H9 (cell line): ENCODE results near the gene PDRG1. TPM values are rescaled to one million over a fixed set of nuclear protein-coding genes. Genes with fewer than 3 reads are reported as not detected.

Source experiments
- DNase-seq: peaks from one replicate; pipeline ENCODE4 v3.0.0-alpha.2; 2017
- H2AFZ ChIP-seq: one replicate; pipeline ENCODE4 v1.6.1; 2013; ENCODE audit warnings: mild to moderate bottlenecking, low read length, control low read depth, moderate library complexity
- H2AK5ac ChIP-seq: 2 replicates; pipeline ENCODE4 v1.6.1; 2013; ENCODE audit warnings: low read length, control low read depth, mixed read lengths; ENCODE audit not compliant: insufficient read length
- H2BK120ac ChIP-seq: one replicate; pipeline ENCODE4 v1.6.1; 2013; ENCODE audit warnings: low read depth, mild to moderate bottlenecking, low read length, control low read depth, inconsistent platforms; ENCODE audit not compliant: poor library complexity, severe bottlenecking
- H2BK12ac ChIP-seq: 2 replicates; pipeline ENCODE4 v1.6.1; 2013; ENCODE audit warnings: low read length, control low read depth, mixed read lengths, low read depth; ENCODE audit not compliant: insufficient read length
- H2BK15ac ChIP-seq: 2 replicates; pipeline ENCODE4 v1.6.1; 2013; ENCODE audit warnings: low read depth, low read length, control low read depth
- H2BK20ac ChIP-seq: one replicate; pipeline ENCODE4 v1.6.1; 2013; ENCODE audit warnings: low read depth, mild to moderate bottlenecking, low read length, control low read depth, inconsistent platforms; ENCODE audit not compliant: poor library complexity, severe bottlenecking
- H2BK5ac ChIP-seq: 2 replicates; pipeline ENCODE4 v1.6.1; 2013; ENCODE audit warnings: low read length, control low read depth, mixed read lengths; ENCODE audit not compliant: insufficient read length
- H3K14ac ChIP-seq: 2 replicates; pipeline ENCODE4 v1.6.1; 2013; ENCODE audit warnings: low read length, control low read depth; ENCODE audit not compliant: insufficient read depth
- H3K18ac ChIP-seq: 2 replicates; pipeline ENCODE4 v1.6.1; 2013; ENCODE audit warnings: low read depth, mild to moderate bottlenecking, mixed read lengths, low read length, control low read depth; ENCODE audit not compliant: insufficient read length
- H3K23ac ChIP-seq: 2 replicates; pipeline ENCODE4 v1.6.1; 2013; ENCODE audit warnings: low read length, control low read depth, mixed read lengths, low read depth; ENCODE audit not compliant: insufficient read length
- H3K23me2 ChIP-seq: 2 replicates; pipeline ENCODE4 v1.6.1; 2013; ENCODE audit warnings: low read depth, mild to moderate bottlenecking, mixed read lengths, low read length, control low read depth; ENCODE audit not compliant: insufficient read length, poor library complexity, severe bottlenecking
- H3K27ac ChIP-seq: 2 replicates; pipeline ENCODE4 v1.5.1; 2013; ENCODE audit warnings: low read length, control low read depth, mixed read lengths, low read depth; ENCODE audit not compliant: insufficient read length
- H3K27me3 ChIP-seq: 2 replicates; pipeline ENCODE4 v1.6.1; 2013; ENCODE audit warnings: low read length, control low read depth, inconsistent platforms; ENCODE audit not compliant: insufficient read depth
- H3K4ac ChIP-seq: 2 replicates; pipeline ENCODE4 v1.6.1; 2013; ENCODE audit warnings: low read depth, mild to moderate bottlenecking, control low read depth, inconsistent platforms, low read length, moderate library complexity
- H3K4me1 ChIP-seq: 2 replicates; pipeline ENCODE4 v1.6.1; 2013; ENCODE audit warnings: low read length, control low read depth, inconsistent platforms; ENCODE audit not compliant: insufficient read depth
- H3K4me2 ChIP-seq: 2 replicates; pipeline ENCODE4 v1.6.1; 2013; ENCODE audit warnings: low read length, control low read depth, mixed read lengths; ENCODE audit not compliant: insufficient read length, insufficient read depth
- H3K56ac ChIP-seq: 2 replicates; pipeline ENCODE4 v1.6.1; 2013; ENCODE audit warnings: low read depth, mild to moderate bottlenecking, mixed read lengths, low read length, control low read depth; ENCODE audit not compliant: insufficient read length
- H3K79me1 ChIP-seq: 2 replicates; pipeline ENCODE4 v1.6.1; 2013; ENCODE audit warnings: low read depth, mild to moderate bottlenecking, moderate library complexity, low read length, control low read depth, inconsistent platforms; ENCODE audit not compliant: insufficient read depth, poor library complexity, severe bottlenecking
- H3K79me2 ChIP-seq: 2 replicates; pipeline ENCODE4 v1.6.1; 2013; ENCODE audit warnings: low read length, control low read depth, inconsistent platforms; ENCODE audit not compliant: insufficient read depth
- H3K9ac ChIP-seq: 2 replicates; pipeline ENCODE4 v1.6.1; 2013; ENCODE audit warnings: low read length, control low read depth, mixed read lengths; ENCODE audit not compliant: insufficient read length; ENCODE audit errors: extremely low read depth
- H3K9me3 ChIP-seq: one replicate; pipeline ENCODE4 v1.6.1; 2013; ENCODE audit warnings: low read depth, low read length, inconsistent platforms; ENCODE audit not compliant: control insufficient read depth
- H3T11ph ChIP-seq: one replicate; pipeline ENCODE4 v1.6.1; 2013; ENCODE audit warnings: mild to moderate bottlenecking, low read length, control low read depth, inconsistent platforms
- H4K20me1 ChIP-seq: one replicate; pipeline ENCODE4 v1.6.1; 2013; ENCODE audit not compliant: control insufficient read depth, insufficient read length, insufficient read depth
- H4K5ac ChIP-seq: 2 replicates; pipeline ENCODE4 v1.6.1; 2013; ENCODE audit warnings: low read depth, mild to moderate bottlenecking, mixed read lengths, low read length, control low read depth; ENCODE audit not compliant: insufficient read length
- H4K8ac ChIP-seq: replicated peaks from 2 replicates; pipeline ENCODE4 v1.6.1; 2013; ENCODE audit warnings: low read length, control low read depth, mixed read lengths, low read depth; ENCODE audit not compliant: insufficient read length
- H4K91ac ChIP-seq: 2 replicates; pipeline ENCODE4 v1.6.1; 2013; ENCODE audit warnings: low read depth, mild to moderate bottlenecking, moderate library complexity, mixed read lengths, low read length, control low read depth; ENCODE audit not compliant: insufficient read length
- H3K27ac Mint-ChIP-seq, 3 experiments: 2 replicates in 2 of 3; 3 replicates in 1 of 3; pipeline ENCODE4 v1.8.0; 2020 to 2021; ENCODE audit warnings: mixed read lengths in 3 of 3, mild to moderate bottlenecking in 1 of 3, moderate library complexity in 1 of 3
- H3K27me3 Mint-ChIP-seq: 2 replicates; pipeline ENCODE4 v1.8.0; 2021; ENCODE audit warnings: low read depth, mild to moderate bottlenecking, moderate library complexity, mixed read lengths
- H3K36me3 Mint-ChIP-seq, 3 experiments: 2 replicates in 2 of 3; 3 replicates in 1 of 3; pipeline ENCODE4 v1.8.0; 2020 to 2021; ENCODE audit warnings: low read depth in 3 of 3, mixed read lengths in 3 of 3; ENCODE audit not compliant: insufficient read depth in 1 of 3
- H3K4me1 Mint-ChIP-seq, 2 experiments: 2 replicates each; pipeline ENCODE4 v1.8.0; 2020; ENCODE audit warnings: mixed read lengths in 2 of 2
- H3K4me3 Mint-ChIP-seq, 2 experiments: 2 replicates in 1 of 2; 3 replicates in 1 of 2; pipeline ENCODE4 v1.8.0; 2020 to 2021; ENCODE audit warnings: mild to moderate bottlenecking in 2 of 2, mixed read lengths in 2 of 2, moderate library complexity in 1 of 2
- H3K9me3 Mint-ChIP-seq, 2 experiments: 2 replicates in 1 of 2; 3 replicates in 1 of 2; pipeline ENCODE4 v1.8.0; 2020; ENCODE audit warnings: mild to moderate bottlenecking in 2 of 2, mixed read lengths in 2 of 2, moderate library complexity in 1 of 2
- CTCF ChIP-seq: fragments of 200-600 bp; sonication (generic); conservative IDR thresholded peaks from 3 replicates; pipeline ENCODE4 v1.8.0; 2021; ENCODE audit warnings: antibody characterized with exemption, mild to moderate bottlenecking
- WGBS: extraction: QIAGEN DNeasy Blood & Tissue Kit; methylation state at CpG from one replicate; pipeline ENCODE4 v1.1.7; 2013; ENCODE audit warnings: missing lambda C conversion rate, low lambda C conversion rate, mixed read lengths; ENCODE audit not compliant: insufficient read length; ENCODE audit errors: extremely low coverage; 5-methylcytosine and 5-hydroxymethylcytosine counted together
- total RNA-seq: library from RNA; stranded (reverse); gene quantifications from 2 replicates; pipeline ENCODE4 v1.2.1, GENCODE V29; 2021

Gene PDRG1
- total RNA-seq, 1 experiment from 2014 or later = 32.2 TPM

GRCh38 chr20:31903627-31904386 is 48.0 kb downstream of the PDRG1 start:
- Mint-ChIP-seq H3K36me3 (no peaks in the 10 kb centered on the region; a peak in 1 of 7 replicates), H3K9me3 (no peaks in the 10 kb centered on the region; a peak in 1 of 5 replicates), H3K4me1 (peaks cover 27 to 39% of the 10 kb centered on the region in 2 experiments), H3K27ac (no peak overlapping the region), H3K4me3 (no peak overlapping the region), H3K27me3 (peaks cover 2% of the 10 kb centered on the region; the same call in 1 of the 2 replicates)
- Histone ChIP-seq H4K91ac (no peak overlapping the region), H3K79me1 (no peaks in the 10 kb centered on the region), H3K56ac (no peak overlapping the region), H4K8ac (no peak overlapping the region), H2BK20ac (no peak overlapping the region), H3K23me2 (no peaks in the 10 kb centered on the region), H3T11ph (no peak overlapping the region), H3K27ac (no peak overlapping the region), H4K5ac (no peak overlapping the region), H2AK5ac (no peak overlapping the region), H2AFZ (no peak overlapping the region), H3K79me2 (no peaks in the 10 kb centered on the region), H2BK15ac (no peak overlapping the region), H2BK120ac (no peak overlapping the region), H3K18ac (no peak overlapping the region), H3K23ac (no peak overlapping the region), H3K9ac (no peak overlapping the region), H3K27me3 (no peaks in the 10 kb centered on the region), H4K20me1 (no peaks in the 10 kb centered on the region), H3K9me3 (no peaks in the 10 kb centered on the region), H3K4me2 (no peak overlapping the region), H3K14ac (no peak overlapping the region), H2BK12ac (no peak overlapping the region), H3K4ac (no peak overlapping the region), H2BK5ac (no peak overlapping the region), H3K4me1 (no peaks in the 10 kb centered on the region; the same call in 1 of the 2 replicates)
- DNase-seq = no peak
- no CpG with 5 or more reads among the region's 1 CpG for WGBS
- peak; percentile 38; the same call in 2 of the 3 replicates for TF ChIP-seq CTCF
